Vagina (tissue), 2 donors: ENCODE data around the gene SLC22A23.

ENCODE experiments used
- CTCF ChIP-seq, 3 experiments: fragments of 450-650 bp in 2 of 3; fragments of 200-600 bp in 1 of 3; sonication (generic) in 1 of 3; IDR thresholded peaks; one replicate each; pipeline ENCODE4 v1.5.1; 2017 to 2019; ENCODE audit warnings: antibody characterized with exemption in 3 of 3, mild to moderate bottlenecking in 2 of 3, moderate library complexity in 2 of 3
- POLR2A ChIP-seq, 2 donors: fragments of 450-650 bp; IDR thresholded peaks; one replicate each; pipeline ENCODE4 v1.6.1; 2017; ENCODE audit warnings: antibody characterized with exemption in 2 of 2, mild to moderate bottlenecking in 2 of 2, moderate library complexity in 2 of 2
- POLR2AphosphoS5 ChIP-seq, 2 donors: sonication (generic); formaldehyde crosslinking; IDR thresholded peaks; one replicate each; pipeline ENCODE4 v1.9.0; 2017; ENCODE audit warnings: antibody characterized with exemption in 2 of 2, mild to moderate bottlenecking in 2 of 2, low read depth in 1 of 2; ENCODE audit not compliant: insufficient read depth in 1 of 2

DNA sequence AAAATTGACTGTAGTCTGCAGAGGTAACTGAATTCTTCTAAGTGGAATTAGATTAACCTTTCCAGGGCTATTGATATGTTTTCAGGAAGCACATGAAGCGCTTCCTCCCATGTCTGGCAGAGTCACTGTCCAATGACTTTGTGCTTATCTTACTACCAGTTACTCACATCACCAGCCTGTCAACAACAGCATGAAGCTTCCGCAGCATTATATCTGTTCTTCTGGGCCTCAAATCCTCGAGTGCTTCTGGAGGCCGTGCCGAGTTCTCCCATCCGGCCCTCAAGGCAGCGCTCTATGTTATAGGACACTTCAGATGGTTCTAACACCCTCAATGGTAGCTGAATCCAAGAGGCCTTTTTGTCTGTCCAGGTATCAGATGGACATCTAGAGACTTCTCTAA, 164.9 kb downstream of the SLC22A23 start:
- TF ChIP-seq CTCF (IDR thresholded peaks at IDR 0.05) = no peak
- TF ChIP-seq POLR2A (IDR thresholded peaks at IDR 0.05) = no peak
- no peak for TF ChIP-seq POLR2AphosphoS5 (IDR thresholded peaks at IDR 0.05; ENCODE audit: insufficient read depth in 1 of 2, low read depth in 1 of 2)
